Stimulated activated CD4-positive, alpha-beta T cell treated with anti-CD3 and anti-CD28 coated beads, Interleukin-2, amount 100 ng/mL, for 48 hours (primary cell): Measurements from ENCODE around the gene ADORA2A.

Experiments used
- DNase-seq, 2 donors: peaks; one replicate each; pipeline ENCODE4 v3.0.0-alpha.2; 2020

The ADORA2A gene

DNA sequence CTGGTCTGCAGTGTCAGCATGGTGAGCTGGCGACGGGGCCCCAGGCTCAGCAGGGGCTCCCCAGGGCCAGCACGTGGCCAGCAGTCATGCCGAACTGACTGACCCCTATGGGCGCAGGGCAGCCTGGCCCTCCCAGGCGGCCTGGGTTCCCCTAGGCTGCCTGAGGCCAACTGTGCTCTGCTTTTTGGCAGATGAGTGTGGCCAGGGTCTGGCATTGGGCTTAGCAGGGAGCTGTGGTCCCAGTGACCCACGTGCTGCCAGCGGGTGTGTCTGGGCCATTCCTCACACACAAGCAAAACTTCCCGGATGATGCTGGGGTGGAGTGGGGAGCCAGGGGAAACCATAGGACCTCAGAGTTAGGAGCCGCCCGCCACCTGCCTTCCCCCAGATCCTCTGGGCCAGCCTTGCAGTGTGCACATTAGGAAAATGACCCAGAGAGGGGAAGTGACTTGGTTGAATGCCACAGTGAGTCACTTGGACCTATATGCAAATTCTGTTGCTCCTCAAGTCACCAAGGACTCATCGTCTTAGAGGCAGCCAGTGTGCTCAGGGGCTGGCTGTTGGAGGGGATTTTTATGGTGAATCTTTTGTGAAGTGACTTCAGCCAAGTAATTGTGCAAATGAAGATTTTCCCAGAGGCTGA lies 6.5 kb downstream of the ADORA2A start:
- DNase-seq: no peak

DNA sequence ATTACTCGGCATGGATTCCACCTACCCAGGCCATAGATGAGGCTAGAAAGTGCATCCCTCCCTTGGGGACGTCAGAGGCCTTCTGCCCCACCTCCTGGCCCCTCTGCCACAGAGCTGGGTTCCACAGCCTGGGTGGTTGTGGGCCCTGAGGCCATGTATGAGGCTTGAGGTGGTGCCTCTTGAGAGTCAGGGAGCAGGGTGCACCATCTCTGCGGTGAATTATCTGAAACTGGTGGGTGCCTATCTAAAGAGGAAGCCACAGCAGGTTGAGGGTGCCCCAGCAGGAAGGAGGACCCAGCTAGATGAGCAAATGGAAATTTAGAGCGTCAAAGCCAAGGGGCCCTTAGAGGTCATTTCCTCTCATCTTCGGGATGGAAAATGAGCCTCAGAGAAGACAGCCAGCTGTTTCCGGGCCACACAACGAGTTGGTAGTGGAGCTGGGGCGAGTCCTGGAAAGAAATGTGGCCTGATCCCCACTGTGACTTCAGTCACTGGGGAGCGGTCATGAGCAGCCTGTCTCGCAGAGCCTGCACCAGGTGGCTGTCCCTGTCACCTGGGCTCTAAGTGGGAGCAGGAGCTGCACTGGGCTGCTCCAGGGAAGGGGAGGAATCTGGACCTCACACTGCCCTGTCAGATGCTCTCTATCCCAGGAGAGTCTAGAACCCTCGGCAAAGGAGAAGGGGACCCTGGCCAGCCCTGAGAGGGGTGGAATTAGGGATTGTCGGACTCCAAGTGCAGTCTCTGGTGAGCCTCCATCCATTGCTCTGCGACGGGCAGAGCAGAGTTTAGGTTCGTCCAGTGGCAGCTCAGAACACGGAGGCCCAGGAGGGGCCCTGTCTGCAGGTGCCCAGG lies 7.3 kb downstream of the ADORA2A start:
- peak; percentile 59 to 60 for DNase-seq

DNA sequence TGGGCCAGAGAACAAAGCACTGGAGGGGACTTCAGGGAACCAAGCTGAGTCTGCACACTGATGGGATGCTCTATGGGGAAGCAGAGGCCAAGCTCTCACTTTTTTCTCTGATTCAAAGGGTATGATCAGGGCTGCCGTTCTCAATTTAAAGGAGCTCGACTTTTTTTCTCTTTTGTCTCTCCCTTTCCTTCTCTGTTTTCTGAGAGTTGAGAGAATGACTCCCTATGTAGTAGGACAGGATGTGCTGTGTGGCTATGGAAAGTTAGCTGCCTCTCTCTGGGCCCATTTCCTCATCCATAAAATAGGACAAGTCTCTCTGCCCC lies 7.9 kb downstream of the ADORA2A start:
- DNase-seq: no peak

DNA sequence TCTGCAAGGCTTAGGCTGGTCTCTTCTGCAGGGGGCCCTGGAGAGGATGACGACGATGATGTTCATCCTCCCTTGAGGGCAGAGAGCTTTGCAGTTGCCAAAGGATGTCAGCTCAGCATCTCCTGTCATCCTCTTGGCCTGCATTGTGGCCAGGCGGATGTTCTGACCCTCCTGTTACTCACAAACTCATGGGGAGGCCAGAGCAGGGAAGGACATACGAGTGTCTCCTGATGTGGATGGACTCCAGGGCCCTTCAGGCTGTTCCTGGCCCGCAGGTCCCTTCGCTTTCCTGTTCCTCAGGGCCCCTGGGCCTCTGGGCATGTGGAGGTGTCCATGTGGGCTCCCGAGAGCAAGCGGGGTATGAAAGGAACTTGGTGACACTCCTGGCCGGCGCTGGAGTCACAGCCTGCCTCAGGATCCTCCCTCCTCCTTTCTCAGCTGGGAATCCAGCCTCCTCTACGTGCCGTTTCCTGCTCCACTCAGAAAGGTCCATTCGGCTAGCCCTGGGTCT lies 8.5 kb downstream of the ADORA2A start:
- no peak for DNase-seq

DNA sequence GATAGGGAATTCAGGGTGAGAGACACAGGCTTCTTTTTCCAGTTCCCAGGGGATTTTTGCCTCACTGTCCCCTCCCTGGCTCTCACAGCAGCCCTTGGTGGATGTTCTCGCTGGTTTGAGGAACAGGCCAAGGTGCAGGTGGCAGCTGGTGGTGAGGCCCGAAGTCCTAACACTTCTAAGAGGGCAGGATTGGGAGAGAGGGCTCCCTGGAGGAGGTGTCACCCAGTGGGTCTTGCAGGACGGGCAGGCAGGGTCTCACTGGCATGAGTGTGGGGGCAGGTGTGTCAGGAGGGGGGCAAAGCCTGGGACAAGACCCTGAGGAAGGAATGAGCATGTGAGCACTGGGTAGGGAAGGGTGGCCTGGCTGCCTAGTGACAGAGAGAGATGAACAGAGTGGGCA lies 9.2 kb downstream of the ADORA2A start:
- DNase-seq: no peak

DNA sequence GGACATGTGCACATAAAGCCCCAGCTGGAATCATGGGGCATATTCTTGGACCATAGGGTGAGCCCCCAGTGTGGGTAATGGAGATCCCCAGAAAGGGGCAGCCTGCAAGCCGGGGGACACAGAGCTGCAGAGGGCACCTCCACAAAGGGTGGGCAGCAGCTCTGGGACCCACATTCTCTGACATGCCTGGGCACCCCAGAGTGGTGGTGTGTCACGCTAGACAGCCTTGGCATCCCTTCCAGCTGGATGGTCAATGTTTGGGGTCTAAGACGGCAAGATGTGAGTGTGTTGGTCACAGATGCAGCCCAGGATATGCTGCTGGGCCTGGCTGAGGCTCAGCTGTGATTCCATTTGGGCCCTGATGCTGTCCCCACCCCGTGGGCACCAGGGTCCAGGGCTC lies 9.7 kb downstream of the ADORA2A start:
- no peak for DNase-seq

DNA sequence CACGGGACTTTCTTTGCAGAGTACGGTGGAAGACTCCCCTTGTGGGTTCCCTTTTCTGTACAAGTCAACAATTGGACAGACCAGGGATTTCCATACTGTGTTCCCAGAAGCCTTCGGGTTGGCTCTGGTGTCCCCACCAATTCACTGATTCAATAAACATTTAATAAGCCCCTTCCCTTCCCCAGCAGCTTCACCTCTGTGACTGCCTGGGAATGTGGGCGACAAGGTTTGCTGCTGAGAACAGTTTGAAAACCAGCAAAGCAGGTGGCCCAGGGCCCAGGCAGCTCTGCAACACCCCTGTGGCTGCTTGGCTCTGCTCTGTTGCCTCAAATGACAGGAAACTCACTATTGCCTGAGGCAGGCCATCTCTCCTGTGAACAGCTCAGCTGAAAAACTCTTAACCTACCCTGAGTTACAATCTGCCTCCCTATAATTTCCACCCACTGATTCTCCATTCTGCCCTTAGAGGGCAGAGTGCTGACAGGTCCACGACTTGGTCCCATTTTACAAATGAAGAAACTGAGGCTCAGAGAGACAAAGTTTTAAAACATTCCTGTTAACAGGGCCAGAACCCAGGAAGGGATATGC lies 10.4 kb downstream of the ADORA2A start:
- DNase-seq: no peak

DNA sequence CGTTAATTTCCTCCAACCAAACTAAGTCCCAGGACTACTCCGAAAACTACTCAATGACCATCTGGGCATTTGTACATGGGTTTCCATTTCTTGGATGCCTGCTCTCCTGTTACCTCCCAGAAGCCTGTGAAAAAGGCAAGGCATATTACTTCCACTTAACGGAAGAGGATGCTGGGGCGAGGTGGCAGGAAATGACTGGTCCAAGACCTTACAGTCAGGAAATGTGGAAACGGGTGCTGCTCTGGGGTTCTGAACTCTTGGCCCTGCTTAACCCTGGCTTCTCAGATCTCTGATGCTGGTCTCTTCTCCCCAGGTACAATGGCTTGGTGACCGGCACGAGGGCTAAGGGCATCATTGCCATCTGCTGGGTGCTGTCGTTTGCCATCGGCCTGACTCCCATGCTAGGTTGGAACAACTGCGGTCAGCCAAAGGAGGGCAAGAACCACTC lies 12.9 kb downstream of the ADORA2A start:
- DNase-seq: no peak

DNA sequence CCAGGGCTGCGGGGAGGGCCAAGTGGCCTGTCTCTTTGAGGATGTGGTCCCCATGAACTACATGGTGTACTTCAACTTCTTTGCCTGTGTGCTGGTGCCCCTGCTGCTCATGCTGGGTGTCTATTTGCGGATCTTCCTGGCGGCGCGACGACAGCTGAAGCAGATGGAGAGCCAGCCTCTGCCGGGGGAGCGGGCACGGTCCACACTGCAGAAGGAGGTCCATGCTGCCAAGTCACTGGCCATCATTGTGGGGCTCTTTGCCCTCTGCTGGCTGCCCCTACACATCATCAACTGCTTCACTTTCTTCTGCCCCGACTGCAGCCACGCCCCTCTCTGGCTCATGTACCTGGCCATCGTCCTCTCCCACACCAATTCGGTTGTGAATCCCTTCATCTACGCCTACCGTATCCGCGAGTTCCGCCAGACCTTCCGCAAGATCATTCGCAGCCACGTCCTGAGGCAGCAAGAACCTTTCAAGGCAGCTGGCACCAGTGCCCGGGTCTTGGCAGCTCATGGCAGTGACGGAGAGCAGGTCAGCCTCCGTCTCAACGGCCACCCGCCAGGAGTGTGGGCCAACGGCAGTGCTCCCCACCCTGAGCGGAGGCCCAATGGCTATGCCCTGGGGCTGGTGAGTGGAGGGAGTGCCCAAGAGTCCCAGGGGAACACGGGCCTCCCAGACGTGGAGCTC lies 13.5 kb downstream of the ADORA2A start:
- DNase-seq: no peak

DNA sequence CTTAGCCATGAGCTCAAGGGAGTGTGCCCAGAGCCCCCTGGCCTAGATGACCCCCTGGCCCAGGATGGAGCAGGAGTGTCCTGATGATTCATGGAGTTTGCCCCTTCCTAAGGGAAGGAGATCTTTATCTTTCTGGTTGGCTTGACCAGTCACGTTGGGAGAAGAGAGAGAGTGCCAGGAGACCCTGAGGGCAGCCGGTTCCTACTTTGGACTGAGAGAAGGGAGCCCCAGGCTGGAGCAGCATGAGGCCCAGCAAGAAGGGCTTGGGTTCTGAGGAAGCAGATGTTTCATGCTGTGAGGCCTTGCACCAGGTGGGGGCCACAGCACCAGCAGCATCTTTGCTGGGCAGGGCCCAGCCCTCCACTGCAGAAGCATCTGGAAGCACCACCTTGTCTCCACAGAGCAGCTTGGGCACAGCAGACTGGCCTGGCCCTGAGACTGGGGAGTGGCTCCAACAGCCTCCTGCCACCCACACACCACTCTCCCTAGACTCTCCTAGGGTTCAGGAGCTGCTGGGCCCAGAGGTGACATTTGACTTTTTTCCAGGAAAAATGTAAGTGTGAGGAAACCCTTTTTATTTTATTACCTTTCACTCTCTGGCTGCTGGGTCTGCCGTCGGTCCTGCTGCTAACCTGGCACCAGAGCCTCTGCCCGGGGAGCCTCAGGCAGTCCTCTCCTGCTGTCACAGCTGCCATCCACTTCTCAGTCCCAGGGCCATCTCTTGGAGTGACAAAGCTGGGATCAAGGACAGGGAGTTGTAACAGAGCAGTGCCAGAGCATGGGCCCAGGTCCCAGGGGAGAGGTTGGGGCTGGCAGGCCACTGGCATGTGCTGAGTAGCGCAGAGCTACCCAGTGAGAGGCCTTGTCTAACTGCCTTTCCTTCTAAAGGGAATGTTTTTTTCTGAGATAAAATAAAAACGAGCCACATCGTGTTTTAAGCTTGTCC lies 14.3 kb downstream of the ADORA2A start:
- no peak for DNase-seq

DNA sequence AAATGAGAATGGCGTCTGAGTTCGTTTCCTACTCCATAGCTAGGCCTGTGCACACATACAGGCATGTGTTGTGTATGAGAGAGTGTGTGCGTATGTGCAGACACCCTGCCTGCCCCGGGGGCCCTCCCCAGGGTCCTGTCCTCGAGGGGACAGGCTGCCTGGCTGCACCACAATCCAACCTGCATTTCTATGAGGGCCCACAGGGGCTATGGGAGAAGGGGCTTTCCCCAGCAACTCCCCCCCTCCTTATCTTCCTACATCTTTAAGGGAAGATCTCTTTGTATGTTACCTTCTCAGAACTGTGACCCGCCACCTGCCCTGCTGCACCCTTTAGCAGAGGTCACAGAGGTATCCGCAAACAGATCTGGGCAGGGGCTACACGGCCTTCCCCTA lies 14.9 kb downstream of the ADORA2A start:
- no peak for DNase-seq

DNA sequence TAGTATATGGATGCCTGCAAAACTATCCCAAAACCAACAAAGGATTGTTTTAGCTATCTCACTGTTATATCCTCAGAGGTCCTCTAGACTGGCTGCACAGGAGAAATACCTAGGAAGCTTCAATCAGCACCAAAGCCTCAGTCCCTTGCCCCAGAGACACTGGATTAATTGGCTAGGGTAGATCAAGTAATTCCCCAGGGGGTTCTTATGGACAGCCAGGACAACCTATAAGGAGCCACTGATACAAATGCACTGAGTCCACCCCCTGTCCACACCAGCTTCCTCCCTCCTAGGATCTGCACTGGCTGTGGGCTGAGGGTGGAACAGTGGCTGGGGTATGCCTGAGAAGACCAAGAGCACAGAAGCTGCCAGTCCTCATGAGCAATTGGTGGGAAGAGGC lies 16.3 kb downstream of the ADORA2A start:
- no peak for DNase-seq

DNA sequence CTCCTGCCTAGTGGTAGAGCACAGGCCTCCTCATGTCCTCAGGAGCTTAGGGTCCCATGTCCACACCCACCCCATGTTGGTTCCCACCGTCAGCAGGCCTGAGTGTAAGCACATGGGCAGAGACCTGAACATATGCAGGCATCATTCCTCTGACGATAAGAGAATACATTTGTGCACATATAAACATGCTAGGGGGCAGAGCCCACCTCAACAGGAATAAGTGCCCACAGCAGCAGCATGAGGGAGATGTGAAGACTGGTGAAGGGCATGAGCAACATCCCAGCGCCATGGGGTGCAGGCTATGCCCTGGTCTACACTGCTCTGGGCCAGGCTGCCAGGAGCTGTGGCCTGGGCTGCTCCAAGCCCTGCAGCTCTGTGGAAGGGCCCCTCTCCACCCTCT lies 16.9 kb downstream of the ADORA2A start:
- no peak for DNase-seq

DNA sequence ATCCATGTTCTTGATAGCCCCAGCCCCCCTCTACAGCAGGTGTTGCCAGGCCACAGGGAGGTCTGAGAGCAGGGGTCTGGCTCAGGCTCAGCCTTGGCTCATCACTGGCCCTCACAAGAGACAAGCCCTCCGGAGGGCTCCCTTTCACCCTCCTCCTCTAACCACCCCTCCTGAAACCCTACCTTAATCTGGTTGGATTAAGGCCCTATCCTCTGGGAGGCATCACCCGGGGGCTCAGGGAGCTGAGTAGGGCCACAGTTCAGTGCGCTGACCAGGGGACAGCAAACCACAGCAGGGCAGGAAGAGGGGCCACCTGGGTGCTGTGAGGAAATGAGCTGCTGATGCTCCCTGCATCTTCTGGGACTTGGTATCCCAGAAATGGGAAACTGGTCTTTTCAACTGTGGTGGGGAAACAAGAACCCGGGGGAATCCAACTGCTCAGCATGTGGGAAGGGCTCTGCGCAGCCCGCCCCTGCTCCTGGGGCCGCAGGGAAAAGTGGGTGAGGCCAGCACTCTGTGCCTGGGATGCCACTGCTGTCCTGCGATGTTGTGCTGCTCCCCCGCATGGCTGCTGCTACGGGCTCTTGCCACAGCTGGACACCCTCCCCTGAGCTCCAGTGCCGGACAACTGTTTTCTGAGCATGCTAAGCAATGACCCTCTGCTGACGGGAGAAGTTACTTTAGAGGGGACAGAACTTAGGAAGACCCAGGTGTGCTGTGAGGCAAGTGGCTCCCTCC lies 17.5 kb downstream of the ADORA2A start:
- no peak for DNase-seq

DNA sequence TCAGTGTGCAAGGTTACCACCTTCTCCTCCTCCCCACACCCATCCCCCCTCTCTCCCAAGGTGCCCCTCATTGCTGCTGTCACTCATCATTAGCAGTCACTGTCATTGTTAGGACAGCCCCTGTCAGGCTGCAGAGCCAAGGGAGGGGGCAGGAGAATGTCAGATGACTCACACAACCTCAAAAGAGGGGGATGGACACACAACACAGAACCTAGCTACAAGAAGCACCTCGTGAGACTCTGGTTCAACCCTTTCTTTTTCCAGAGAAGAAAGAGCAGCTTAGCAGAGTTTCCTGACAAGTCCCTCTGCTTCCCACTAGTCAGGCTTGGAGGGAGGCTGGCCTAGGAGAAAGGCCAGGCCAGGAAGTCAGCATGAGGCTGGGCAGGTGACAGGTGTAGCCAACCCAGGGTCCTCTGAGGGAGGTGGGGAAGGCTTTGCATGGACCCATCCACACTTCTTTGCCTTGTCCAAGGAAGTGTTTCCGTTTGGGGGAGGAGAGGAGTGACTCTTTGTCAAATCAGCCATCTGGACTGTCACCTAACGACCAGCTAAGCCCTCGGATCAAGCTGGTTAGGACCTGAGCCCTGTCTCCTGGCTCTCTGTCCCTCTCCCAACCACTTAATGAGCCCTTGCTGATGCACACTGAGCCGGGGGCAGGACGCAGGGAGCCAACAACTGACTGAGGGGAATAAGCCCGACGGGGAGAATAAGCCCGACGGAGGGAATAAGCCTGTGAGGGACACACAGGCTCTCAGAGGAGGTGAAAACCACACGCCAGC lies 18.3 kb downstream of the ADORA2A start:
- DNase-seq: no peak

DNA sequence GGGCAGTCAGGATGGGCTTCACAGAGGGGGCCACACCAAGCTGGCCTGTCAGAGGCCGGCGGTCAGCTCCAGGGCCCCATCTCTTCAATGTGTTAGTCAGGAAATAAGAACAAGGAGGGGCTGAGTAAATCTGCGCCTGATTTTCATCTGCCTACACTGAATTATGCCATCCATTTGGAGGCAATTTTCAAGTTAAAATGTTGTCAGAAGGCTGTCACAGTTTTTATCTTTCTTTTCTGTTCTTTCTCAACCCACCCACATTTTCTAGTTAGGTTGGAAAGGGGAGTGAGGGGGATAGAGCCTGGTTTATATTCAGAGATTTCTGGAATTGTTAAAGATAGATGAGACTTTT lies 18.8 kb downstream of the ADORA2A start:
- DNase-seq: no peak

DNA sequence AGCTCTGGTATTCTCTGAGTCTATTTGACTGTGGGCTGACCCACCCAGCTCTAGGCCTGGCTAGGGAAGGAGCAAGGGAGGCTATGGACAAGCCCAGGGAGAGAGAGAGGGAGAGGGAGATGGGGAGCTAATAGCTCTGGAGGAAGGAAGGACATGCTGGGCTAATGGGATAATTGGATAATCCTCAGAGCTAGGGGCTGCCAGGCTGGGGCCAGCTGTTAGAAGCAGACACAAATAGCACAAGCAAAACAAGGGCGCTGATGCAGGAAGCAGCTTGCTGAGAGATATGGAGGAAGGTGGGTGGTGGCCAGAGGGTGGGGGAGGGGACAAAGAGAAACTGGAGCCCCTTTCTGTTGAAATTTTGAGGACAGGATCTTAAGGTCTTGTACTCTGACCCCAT lies 23.2 kb downstream of the ADORA2A start:
- DNase-seq: no peak

DNA sequence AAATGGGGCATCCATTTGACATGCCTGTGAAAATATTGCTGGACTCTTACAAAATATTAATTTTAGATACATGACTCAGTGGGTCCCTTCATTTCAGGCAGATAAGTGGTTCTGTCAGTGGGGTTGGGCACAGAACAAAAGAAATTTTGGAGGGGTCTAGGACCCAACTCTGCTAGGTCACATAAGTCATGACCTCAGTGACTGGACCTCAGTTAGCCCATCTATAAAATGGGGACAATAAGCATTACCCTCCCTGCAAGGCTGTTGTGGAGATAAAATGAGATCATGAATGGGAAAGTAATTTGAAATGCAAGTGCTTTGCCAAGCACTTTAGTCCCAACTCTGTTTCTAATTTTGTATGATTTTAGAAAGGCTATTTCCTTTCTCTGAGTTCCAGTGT lies 23.8 kb downstream of the ADORA2A start:
- DNase-seq: no peak

DNA sequence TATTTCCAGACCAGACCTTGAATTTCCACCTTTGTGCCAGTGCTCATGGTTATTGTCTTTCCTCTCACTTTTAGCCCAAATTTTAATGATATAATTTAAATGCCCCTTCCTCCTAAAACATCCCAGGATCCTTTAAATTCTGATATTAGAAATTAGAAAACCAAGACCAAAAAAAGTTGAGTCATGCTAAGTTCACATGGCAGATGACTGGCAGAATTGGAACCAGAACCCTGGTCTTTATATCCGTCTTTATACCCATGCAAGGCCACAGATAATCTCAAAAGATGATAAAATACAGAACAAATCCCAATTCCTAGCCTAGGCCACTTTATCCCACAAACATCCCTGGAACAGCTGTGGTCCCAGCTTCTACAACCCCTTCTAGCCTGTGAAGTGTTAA lies 26.5 kb downstream of the ADORA2A start:
- DNase-seq: no peak

DNA sequence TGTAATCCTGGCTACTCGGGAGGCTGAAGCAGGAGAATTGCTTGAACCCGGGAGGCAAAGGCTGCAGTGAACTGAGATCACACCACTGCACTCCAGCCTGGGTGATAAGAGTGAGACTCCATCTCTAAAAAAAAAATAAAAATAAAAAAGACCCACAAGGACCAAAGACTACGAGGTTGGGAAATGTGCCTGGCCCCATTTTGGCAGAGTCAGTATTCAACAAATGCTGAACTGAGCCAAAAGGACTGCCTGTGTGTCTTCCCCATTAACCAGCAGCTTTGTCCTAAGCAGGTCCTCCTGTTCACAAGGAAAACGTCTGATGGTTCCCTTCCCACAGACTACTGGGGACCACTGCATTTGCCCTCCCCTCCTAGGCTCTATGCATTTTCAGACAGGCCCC lies 27.6 kb downstream of the ADORA2A start:
- no peak for DNase-seq
